Measurements from ENCODE around the gene SEC23B.

Gene SEC23B

GRCh38 chr20:18527339-18527738 is 19.6 kb downstream of the SEC23B start:
- DNase-seq = no peak

GRCh38 chr20:18527836-18528235 is 20.1 kb downstream of the SEC23B start:
- DNase-seq = no peak

GRCh38 chr20:18529041-18529440 is 21.3 kb downstream of the SEC23B start:
- no peak for DNase-seq

- no peak for DNase-seq
Measured at GRCh38 chr20:18532626-18533025, 24.9 kb downstream of the SEC23B start.

GRCh38 chr20:18533491-18533890 is 25.8 kb downstream of the SEC23B start:
- DNase-seq = no peak

GRCh38 chr20:18533978-18534644 is 26.4 kb downstream of the SEC23B start:
- DNase-seq = no peak

- DNase-seq = no peak
Measured at GRCh38 chr20:18537651-18538050, 29.9 kb downstream of the SEC23B start.

GRCh38 chr20:18541741-18542140 is 34.0 kb downstream of the SEC23B start:
- no peak for DNase-seq

- DNase-seq = no peak
Measured at GRCh38 chr20:18543216-18543615, 35.5 kb downstream of the SEC23B start.

GRCh38 chr20:18543932-18544331 is 36.2 kb downstream of the SEC23B start:
- DNase-seq = no peak

GRCh38 chr20:18545566-18545965 is 37.8 kb downstream of the SEC23B start:
- DNase-seq = no peak

- no peak for DNase-seq
Measured at GRCh38 chr20:18548465-18548864, 40.7 kb downstream of the SEC23B start.

- DNase-seq = no peak
Measured at GRCh38 chr20:18553746-18554145, 46.0 kb downstream of the SEC23B start.

- DNase-seq = peak; percentile 96
Measured at GRCh38 chr20:18566892-18567738, 59.4 kb downstream of the SEC23B start, which contains the start of gene SMIM26. TSS of gene SMIM26 (plus strand) at chr20:18567432. CDS start at chr20:18567479, 47 bp downstream.

- DNase-seq = no peak
Measured at GRCh38 chr20:18567739-18568091, 60.0 kb downstream of the SEC23B start.

- no peak for DNase-seq
Measured at GRCh38 chr20:18571009-18571408, 63.3 kb downstream of the SEC23B start.

GRCh38 chr20:18571578-18571977 is 63.8 kb downstream of the SEC23B start:
- DNase-seq = no peak

- no peak for DNase-seq
Measured at GRCh38 chr20:18577942-18578341, 70.2 kb downstream of the SEC23B start.

GRCh38 chr20:18578581-18578980 is 70.8 kb downstream of the SEC23B start:
- no peak for DNase-seq

GRCh38 chr20:18580012-18580411 is 72.3 kb downstream of the SEC23B start:
- DNase-seq = no peak

- no peak for DNase-seq
Measured at GRCh38 chr20:18585134-18585533, 77.4 kb downstream of the SEC23B start.

- peak; percentile 94 for DNase-seq
Measured at GRCh38 chr20:18587665-18588573, 80.2 kb downstream of the SEC23B start, which contains the start of gene DTD1. TSS of gene DTD1 (plus strand) at chr20:18588054. CDS start at chr20:18588073, 19 bp downstream.

- DNase-seq = peak; percentile 59
Measured at GRCh38 chr20:18588574-18588933, 80.8 kb downstream of the SEC23B start.

Data from activated CD8-positive, alpha-beta memory T cell treated with anti-CD3 and anti-CD28 coated beads for 24 hours (primary cell).